GM12878 (cell line): ENCODE measurements around the gene ARHGAP20.

ENCODE experiments used
- CTCF ChIP-seq, 3 experiments: IDR thresholded peaks in 2 of 3; conservative IDR thresholded peaks in 1 of 3; 2 replicates each; pipeline ENCODE4 v1.5.1; 2011; ENCODE audit warnings: low read depth in 3 of 3, low read length in 3 of 3, mild to moderate bottlenecking in 3 of 3, control low read depth in 2 of 3, moderate library complexity in 2 of 3, inconsistent platforms in 1 of 3, mixed read lengths in 1 of 3; ENCODE audit not compliant: control insufficient read depth in 2 of 3, insufficient read depth in 1 of 3; ENCODE audit errors: extremely low read depth in 1 of 3
- ETV6 ChIP-seq, 2 experiments: fragments of 450-650 bp in 1 of 2; IDR thresholded peaks in 1 of 2; conservative IDR thresholded peaks in 1 of 2; 2 replicates each; pipeline ENCODE4 v1.6.1; 2014; ENCODE audit warnings: antibody characterized with exemption in 1 of 2, borderline replicate concordance in 1 of 2, low read depth in 1 of 2, mild to moderate bottlenecking in 1 of 2, moderate library complexity in 1 of 2
- FOS ChIP-seq: IDR thresholded peaks from 3 replicates; pipeline ENCODE4 v1.6.1; 2011; ENCODE audit warnings: borderline replicate concordance; ENCODE audit not compliant: insufficient read length; ENCODE audit errors: extremely low read depth
- HDAC2 ChIP-seq: fragments of 200-600 bp; sonication (generic); IDR thresholded peaks from 2 replicates; pipeline ENCODE4 v1.6.1; 2017
- HDGF ChIP-seq: fragments of 450-650 bp; IDR thresholded peaks from 2 replicates; pipeline ENCODE4 v1.6.1; 2016; ENCODE audit warnings: antibody characterized with exemption
- KDM1A ChIP-seq: fragments of 200-600 bp; sonication (generic); IDR thresholded peaks from 2 replicates; pipeline ENCODE4 v1.6.1; 2016; ENCODE audit warnings: borderline replicate concordance
- PBX3 ChIP-seq: IDR thresholded peaks from 2 replicates; pipeline ENCODE4 v1.6.1; 2011; ENCODE audit warnings: mild to moderate bottlenecking, low read depth, low read length, moderate library complexity; ENCODE audit not compliant: insufficient replicate concordance
- POLR2AphosphoS2 ChIP-seq: IDR thresholded peaks from 2 replicates; pipeline ENCODE4 v1.6.1; 2011; ENCODE audit warnings: low read depth, mild to moderate bottlenecking, low read length, improper control_type of control experiment, moderate library complexity
- RAD21 ChIP-seq: IDR thresholded peaks from 2 replicates; pipeline ENCODE4 v1.6.1; 2011; ENCODE audit warnings: mild to moderate bottlenecking, low read depth, low read length, moderate library complexity; ENCODE audit not compliant: insufficient read depth
- RBBP5 ChIP-seq: fragments of 200-600 bp; sonication (generic); conservative IDR thresholded peaks from 2 replicates; pipeline ENCODE4 v1.6.1; 2016
- TAF1 ChIP-seq: IDR thresholded peaks from 2 replicates; pipeline ENCODE4 v1.6.1; 2011; ENCODE audit warnings: mild to moderate bottlenecking, low read depth, low read length, borderline replicate concordance
- TCF7 ChIP-seq: IDR thresholded peaks from 2 replicates; pipeline ENCODE4 v1.6.1; 2014; ENCODE audit warnings: antibody characterized with exemption, borderline replicate concordance

GRCh38 chr11:110645253-110645652, 67.0 kb downstream of the ARHGAP20 start:
- no peak for TF ChIP-seq POLR2AphosphoS2
- no peak for TF ChIP-seq CTCF (IDR thresholded peaks at IDR 0.05 in 2 of 3, conservative IDR thresholded peaks at IDR 0.05 in 1 of 3; ENCODE audit: control insufficient read depth in 2 of 3, extremely low read depth in 1 of 3, insufficient read depth in 1 of 3, low read depth in 3 of 3, low read length in 3 of 3)
- no peak for TF ChIP-seq HDGF
- TF ChIP-seq TAF1: no peak
- TF ChIP-seq TCF7: no peak
- no peak for TF ChIP-seq RBBP5
- no peak for TF ChIP-seq RAD21
- TF ChIP-seq PBX3: no peak
- no peak for TF ChIP-seq FOS
- TF ChIP-seq HDAC2: no peak
- no peak for TF ChIP-seq ETV6 (conservative IDR thresholded peaks at IDR 0.05 in 1 of 2, IDR thresholded peaks at IDR 0.05 in 1 of 2; ENCODE audit: borderline replicate concordance in 1 of 2, low read depth in 1 of 2)
- TF ChIP-seq KDM1A: no peak
